ENCODE data around the gene PCID2. TPM values are rescaled to one million over a fixed set of nuclear protein-coding genes. Genes with fewer than 3 reads are reported as not detected.

PCID2 gene
- total RNA-seq, 1 experiment from 2014 or later, result 114 TPM

DNA sequence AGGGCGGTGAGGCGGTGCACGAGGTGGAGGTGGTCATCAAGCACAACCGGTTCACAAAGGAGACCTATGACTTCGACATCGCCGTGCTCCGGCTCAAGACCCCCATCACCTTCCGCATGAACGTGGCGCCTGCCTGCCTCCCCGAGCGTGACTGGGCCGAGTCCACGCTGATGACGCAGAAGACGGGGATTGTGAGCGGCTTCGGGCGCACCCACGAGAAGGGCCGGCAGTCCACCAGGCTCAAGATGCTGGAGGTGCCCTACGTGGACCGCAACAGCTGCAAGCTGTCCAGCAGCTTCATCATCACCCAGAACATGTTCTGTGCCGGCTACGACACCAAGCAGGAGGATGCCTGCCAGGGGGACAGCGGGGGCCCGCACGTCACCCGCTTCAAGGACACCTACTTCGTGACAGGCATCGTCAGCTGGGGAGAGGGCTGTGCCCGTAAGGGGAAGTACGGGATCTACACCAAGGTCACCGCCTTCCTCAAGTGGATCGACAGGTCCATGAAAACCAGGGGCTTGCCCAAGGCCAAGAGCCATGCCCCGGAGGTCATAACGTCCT lies 59.4 kb downstream of the PCID2 start:
- no peak for DNase-seq
- H3K27ac ChIP-seq (ENCODE audit: low read length), result no peak overlapping the region
- H3K36me3 ChIP-seq (ENCODE audit: insufficient read depth, low read length), result no peaks in the 10 kb centered on the region
- H2AFZ ChIP-seq (ENCODE audit: low read length), result no peak overlapping the region
- peaks cover 4% of the 10 kb centered on the region for H3K4me1 ChIP-seq (ENCODE audit: low read length)
- no peak overlapping the region for H3K4me2 ChIP-seq (ENCODE audit: low read depth, low read length, poor library complexity, severe bottlenecking)
- H3K9me3 ChIP-seq (ENCODE audit: low read length), result no peaks in the 10 kb centered on the region
- H3K27me3 ChIP-seq (ENCODE audit: low read length), result no peaks in the 10 kb centered on the region
- no peak overlapping the region for H3K4me3 ChIP-seq (ENCODE audit: low read length)
- H3K9ac ChIP-seq (ENCODE audit: low read length), result no peak overlapping the region
- H3K79me2 ChIP-seq (ENCODE audit: low read length), result no peaks in the 10 kb centered on the region
- H4K20me1 ChIP-seq (ENCODE audit: insufficient read depth, low read depth, low read length), result no peaks in the 10 kb centered on the region
- no peaks in the 10 kb centered on the region for H3K9me2 ChIP-seq (replicated peaks; ENCODE audit: insufficient read depth, low read length)

DNA sequence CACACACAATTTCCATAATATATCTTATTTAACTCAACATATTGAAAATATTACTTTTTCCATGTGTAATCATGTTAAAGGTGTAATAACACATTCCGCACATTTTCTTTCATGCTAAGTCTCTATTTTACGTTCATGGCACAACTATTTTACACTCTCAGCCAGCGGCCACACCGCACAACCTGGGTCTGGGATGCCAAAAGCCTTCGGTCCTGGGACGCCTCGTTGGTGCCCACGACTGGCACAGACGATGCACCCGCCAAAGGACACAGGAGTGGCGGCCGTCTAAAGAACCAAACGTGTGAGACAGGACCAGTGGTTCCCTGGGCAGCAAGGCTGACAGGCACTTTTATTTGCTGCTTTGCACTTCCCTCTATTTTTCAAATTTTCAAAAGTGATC lies 60.1 kb downstream of the PCID2 start:
- Histone ChIP-seq H3K27me3 (ENCODE audit: low read length) (no peaks in the 10 kb centered on the region), H3K9me2 (replicated peaks; ENCODE audit: insufficient read depth, low read length) (no peaks in the 10 kb centered on the region), H3K9ac (ENCODE audit: low read length) (no peak overlapping the region), H3K9me3 (ENCODE audit: low read length) (no peaks in the 10 kb centered on the region), H4K20me1 (ENCODE audit: insufficient read depth, low read depth, low read length) (no peaks in the 10 kb centered on the region), H3K4me1 (ENCODE audit: low read length) (no peaks in the 10 kb centered on the region), H3K79me2 (ENCODE audit: low read length) (no peaks in the 10 kb centered on the region), H3K4me3 (ENCODE audit: low read length) (no peak overlapping the region), H2AFZ (ENCODE audit: low read length) (no peak overlapping the region), H3K4me2 (ENCODE audit: low read depth, low read length, poor library complexity, severe bottlenecking) (no peak overlapping the region), H3K36me3 (ENCODE audit: insufficient read depth, low read length) (no peaks in the 10 kb centered on the region), H3K27ac (ENCODE audit: low read length) (no peak overlapping the region)
- no peak for DNase-seq

- no peaks in the 10 kb centered on the region for H4K20me1 ChIP-seq (ENCODE audit: insufficient read depth, low read depth, low read length)
- H3K4me2 ChIP-seq (ENCODE audit: low read depth, low read length, poor library complexity, severe bottlenecking), result no peak overlapping the region
- H3K9me2 ChIP-seq (replicated peaks; ENCODE audit: insufficient read depth, low read length), result no peaks in the 10 kb centered on the region
- no peaks in the 10 kb centered on the region for H3K27me3 ChIP-seq (ENCODE audit: low read length)
- no peak overlapping the region for H3K9ac ChIP-seq (ENCODE audit: low read length)
- H2AFZ ChIP-seq (ENCODE audit: low read length), result no peak overlapping the region
- no peaks in the 10 kb centered on the region for H3K4me1 ChIP-seq (ENCODE audit: low read length)
- H3K36me3 ChIP-seq (ENCODE audit: insufficient read depth, low read length), result no peaks in the 10 kb centered on the region
- H3K79me2 ChIP-seq (ENCODE audit: low read length), result no peaks in the 10 kb centered on the region
- H3K4me3 ChIP-seq (ENCODE audit: low read length), result no peak overlapping the region
- DNase-seq, result no peak
- no peak overlapping the region for H3K27ac ChIP-seq (ENCODE audit: low read length)
- H3K9me3 ChIP-seq (ENCODE audit: low read length), result no peaks in the 10 kb centered on the region
Measured at GRCh38 chr13:113147206-113147605, 61.3 kb downstream of the PCID2 start.

GRCh38 chr13:113146750-113147149 lies 61.7 kb downstream of the PCID2 start:
- Histone ChIP-seq H4K20me1 (ENCODE audit: insufficient read depth, low read depth, low read length) (no peaks in the 10 kb centered on the region), H3K9ac (ENCODE audit: low read length) (no peak overlapping the region), H3K27me3 (ENCODE audit: low read length) (no peaks in the 10 kb centered on the region), H3K4me2 (ENCODE audit: low read depth, low read length, poor library complexity, severe bottlenecking) (no peak overlapping the region), H3K9me2 (replicated peaks; ENCODE audit: insufficient read depth, low read length) (no peaks in the 10 kb centered on the region), H2AFZ (ENCODE audit: low read length) (no peak overlapping the region), H3K27ac (ENCODE audit: low read length) (no peak overlapping the region), H3K4me1 (ENCODE audit: low read length) (no peaks in the 10 kb centered on the region), H3K4me3 (ENCODE audit: low read length) (no peak overlapping the region), H3K79me2 (ENCODE audit: low read length) (no peaks in the 10 kb centered on the region), H3K36me3 (ENCODE audit: insufficient read depth, low read length) (no peaks in the 10 kb centered on the region), H3K9me3 (ENCODE audit: low read length) (no peaks in the 10 kb centered on the region)
- no peak for DNase-seq

- H2AFZ ChIP-seq (ENCODE audit: low read length), result no peak overlapping the region
- H3K9me3 ChIP-seq (ENCODE audit: low read length), result no peaks in the 10 kb centered on the region
- no peak overlapping the region for H3K4me3 ChIP-seq (ENCODE audit: low read length)
- no peaks in the 10 kb centered on the region for H3K9me2 ChIP-seq (replicated peaks; ENCODE audit: insufficient read depth, low read length)
- H3K4me1 ChIP-seq (ENCODE audit: low read length), result no peaks in the 10 kb centered on the region
- H3K27me3 ChIP-seq (ENCODE audit: low read length), result no peaks in the 10 kb centered on the region
- no peak overlapping the region for H3K27ac ChIP-seq (ENCODE audit: low read length)
- H3K9ac ChIP-seq (ENCODE audit: low read length), result no peak overlapping the region
- DNase-seq, result no peak
- no peaks in the 10 kb centered on the region for H3K79me2 ChIP-seq (ENCODE audit: low read length)
- no peaks in the 10 kb centered on the region for H3K36me3 ChIP-seq (ENCODE audit: insufficient read depth, low read length)
- H3K4me2 ChIP-seq (ENCODE audit: low read depth, low read length, poor library complexity, severe bottlenecking), result no peak overlapping the region
- no peaks in the 10 kb centered on the region for H4K20me1 ChIP-seq (ENCODE audit: insufficient read depth, low read depth, low read length)
Measured at GRCh38 chr13:113145911-113146598, 62.4 kb downstream of the PCID2 start.

- no peak overlapping the region for H2AFZ ChIP-seq (ENCODE audit: low read length)
- DNase-seq, result no peak
- H3K27ac ChIP-seq (ENCODE audit: low read length), result no peak overlapping the region
- H3K9me2 ChIP-seq (replicated peaks; ENCODE audit: insufficient read depth, low read length), result no peaks in the 10 kb centered on the region
- H3K36me3 ChIP-seq (ENCODE audit: insufficient read depth, low read length), result no peaks in the 10 kb centered on the region
- no peak overlapping the region for H3K4me3 ChIP-seq (ENCODE audit: low read length)
- no peaks in the 10 kb centered on the region for H3K27me3 ChIP-seq (ENCODE audit: low read length)
- no peaks in the 10 kb centered on the region for H3K4me1 ChIP-seq (ENCODE audit: low read length)
- no peaks in the 10 kb centered on the region for H3K9me3 ChIP-seq (ENCODE audit: low read length)
- H4K20me1 ChIP-seq (ENCODE audit: insufficient read depth, low read depth, low read length), result no peaks in the 10 kb centered on the region
- no peaks in the 10 kb centered on the region for H3K79me2 ChIP-seq (ENCODE audit: low read length)
- no peak overlapping the region for H3K4me2 ChIP-seq (ENCODE audit: low read depth, low read length, poor library complexity, severe bottlenecking)
- H3K9ac ChIP-seq (ENCODE audit: low read length), result no peak overlapping the region
Measured at GRCh38 chr13:113145496-113145895, 63.0 kb downstream of the PCID2 start.

- no peaks in the 10 kb centered on the region for H3K9me2 ChIP-seq (replicated peaks; ENCODE audit: insufficient read depth, low read length)
- H3K27ac ChIP-seq (ENCODE audit: low read length), result no peak overlapping the region
- no peak overlapping the region for H3K4me2 ChIP-seq (ENCODE audit: low read depth, low read length, poor library complexity, severe bottlenecking)
- no peak for DNase-seq
- H4K20me1 ChIP-seq (ENCODE audit: insufficient read depth, low read depth, low read length), result no peaks in the 10 kb centered on the region
- no peaks in the 10 kb centered on the region for H3K4me1 ChIP-seq (ENCODE audit: low read length)
- no peak overlapping the region for H3K4me3 ChIP-seq (ENCODE audit: low read length)
- no peaks in the 10 kb centered on the region for H3K79me2 ChIP-seq (ENCODE audit: low read length)
- H3K9ac ChIP-seq (ENCODE audit: low read length), result no peak overlapping the region
- H3K27me3 ChIP-seq (ENCODE audit: low read length), result no peaks in the 10 kb centered on the region
- no peaks in the 10 kb centered on the region for H3K36me3 ChIP-seq (ENCODE audit: insufficient read depth, low read length)
- H2AFZ ChIP-seq (ENCODE audit: low read length), result no peak overlapping the region
- no peaks in the 10 kb centered on the region for H3K9me3 ChIP-seq (ENCODE audit: low read length)
Measured at GRCh38 chr13:113144255-113144629, 64.2 kb downstream of the PCID2 start.

- no peaks in the 10 kb centered on the region for H3K9me2 ChIP-seq (replicated peaks; ENCODE audit: insufficient read depth, low read length)
- no peak overlapping the region for H3K4me3 ChIP-seq (ENCODE audit: low read length)
- no peak overlapping the region for H3K9ac ChIP-seq (ENCODE audit: low read length)
- H4K20me1 ChIP-seq (ENCODE audit: insufficient read depth, low read depth, low read length), result no peaks in the 10 kb centered on the region
- H3K36me3 ChIP-seq (ENCODE audit: insufficient read depth, low read length), result no peaks in the 10 kb centered on the region
- H3K4me1 ChIP-seq (ENCODE audit: low read length), result no peaks in the 10 kb centered on the region
- no peak overlapping the region for H3K4me2 ChIP-seq (ENCODE audit: low read depth, low read length, poor library complexity, severe bottlenecking)
- no peaks in the 10 kb centered on the region for H3K9me3 ChIP-seq (ENCODE audit: low read length)
- no peaks in the 10 kb centered on the region for H3K79me2 ChIP-seq (ENCODE audit: low read length)
- no peak overlapping the region for H2AFZ ChIP-seq (ENCODE audit: low read length)
- no peaks in the 10 kb centered on the region for H3K27me3 ChIP-seq (ENCODE audit: low read length)
- no peak for DNase-seq
- H3K27ac ChIP-seq (ENCODE audit: low read length), result no peak overlapping the region
Measured at GRCh38 chr13:113143466-113144254, 64.8 kb downstream of the PCID2 start.
